Fibroblast of the aortic adventitia (primary cell): Measurements from ENCODE around the gene GHRHR. TPM values are rescaled to one million over a fixed set of nuclear protein-coding genes. Genes with fewer than 3 reads are reported as not detected.

Source experiments
- DNase-seq: peaks from one replicate; pipeline ENCODE4 v3.0.0-alpha.2; 2010; ENCODE audit warnings: low read depth
- H3K4me3 ChIP-seq: 2 replicates; pipeline ENCODE4 v1.5.1; 2011; ENCODE audit warnings: low read depth, mild to moderate bottlenecking, control low read depth, low read length, moderate library complexity
- total RNA-seq: library from RNA; depleted of rRNA; stranded (reverse); fragments of >200 nt; gene quantifications from 2 replicates; pipeline ENCODE4 v1.2.3, GENCODE V29; 2012; ENCODE audit warnings: low replicate concordance
- TF ChIP-seq, protein P1 (sequence below): IDR thresholded peaks from 2 replicates; pipeline ENCODE4 v1.5.1; 2011; ENCODE audit warnings: mild to moderate bottlenecking, low read length, control low read depth, inconsistent platforms; ENCODE audit not compliant: insufficient read depth

Gene GHRHR
- total RNA-seq, 1 donor = not detected

DNA sequence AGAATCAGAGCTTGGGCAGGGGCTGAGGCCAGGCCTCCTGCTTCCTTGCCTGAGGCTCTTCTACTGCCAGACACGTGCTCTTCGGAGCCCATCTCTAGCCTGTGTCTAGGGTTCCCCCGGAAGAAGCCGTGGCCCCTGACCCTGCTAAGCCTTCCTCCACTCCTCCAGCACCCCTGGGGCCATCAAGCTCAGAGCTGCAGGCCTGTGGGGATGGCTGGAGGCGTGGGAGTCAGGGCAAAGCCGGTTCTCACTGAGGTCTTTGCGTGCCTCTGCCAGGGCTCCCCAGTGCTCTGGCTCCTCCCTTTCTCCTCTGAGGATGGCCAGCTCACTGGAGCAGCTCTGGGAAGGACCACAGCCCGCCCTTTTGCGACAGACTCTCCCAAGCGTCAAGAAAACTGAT is 34.4 kb downstream of the GHRHR start:
- H3K4me3 ChIP-seq = no peak overlapping the region
- no peak for DNase-seq
- TF ChIP-seq, protein P1, sequence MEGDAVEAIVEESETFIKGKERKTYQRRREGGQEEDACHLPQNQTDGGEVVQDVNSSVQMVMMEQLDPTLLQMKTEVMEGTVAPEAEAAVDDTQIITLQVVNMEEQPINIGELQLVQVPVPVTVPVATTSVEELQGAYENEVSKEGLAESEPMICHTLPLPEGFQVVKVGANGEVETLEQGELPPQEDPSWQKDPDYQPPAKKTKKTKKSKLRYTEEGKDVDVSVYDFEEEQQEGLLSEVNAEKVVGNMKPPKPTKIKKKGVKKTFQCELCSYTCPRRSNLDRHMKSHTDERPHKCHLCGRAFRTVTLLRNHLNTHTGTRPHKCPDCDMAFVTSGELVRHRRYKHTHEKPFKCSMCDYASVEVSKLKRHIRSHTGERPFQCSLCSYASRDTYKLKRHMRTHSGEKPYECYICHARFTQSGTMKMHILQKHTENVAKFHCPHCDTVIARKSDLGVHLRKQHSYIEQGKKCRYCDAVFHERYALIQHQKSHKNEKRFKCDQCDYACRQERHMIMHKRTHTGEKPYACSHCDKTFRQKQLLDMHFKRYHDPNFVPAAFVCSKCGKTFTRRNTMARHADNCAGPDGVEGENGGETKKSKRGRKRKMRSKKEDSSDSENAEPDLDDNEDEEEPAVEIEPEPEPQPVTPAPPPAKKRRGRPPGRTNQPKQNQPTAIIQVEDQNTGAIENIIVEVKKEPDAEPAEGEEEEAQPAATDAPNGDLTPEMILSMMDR = no peak

DNA sequence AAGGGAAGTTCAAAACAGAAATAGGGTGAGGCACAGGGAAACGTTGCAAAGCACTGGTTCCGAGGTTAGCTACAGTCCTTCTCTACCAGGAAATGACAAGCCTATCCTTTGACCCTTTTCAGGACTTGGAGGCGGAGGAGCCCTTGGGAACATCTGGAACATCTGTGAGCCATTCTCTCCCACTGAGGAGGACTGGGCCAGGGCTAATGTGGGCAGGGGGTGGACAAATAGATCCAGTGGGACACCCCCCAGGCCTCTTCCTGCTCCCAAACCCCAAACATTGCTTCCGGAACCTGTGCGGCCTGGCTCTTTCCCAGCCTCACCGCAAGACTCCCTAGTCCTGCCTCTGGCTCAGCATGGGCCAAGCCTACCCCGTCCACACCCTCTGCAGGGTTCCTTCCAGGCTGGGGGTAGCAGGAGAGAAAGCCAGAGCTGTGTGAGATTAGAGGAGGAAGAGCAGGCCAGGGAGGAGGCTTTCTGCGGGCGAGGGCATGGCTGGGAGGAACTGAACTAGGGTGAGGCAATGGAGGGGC is 36.5 kb downstream of the GHRHR start:
- TF ChIP-seq, protein P1 = no peak
- DNase-seq = no peak
- no peak overlapping the region for H3K4me3 ChIP-seq

DNA sequence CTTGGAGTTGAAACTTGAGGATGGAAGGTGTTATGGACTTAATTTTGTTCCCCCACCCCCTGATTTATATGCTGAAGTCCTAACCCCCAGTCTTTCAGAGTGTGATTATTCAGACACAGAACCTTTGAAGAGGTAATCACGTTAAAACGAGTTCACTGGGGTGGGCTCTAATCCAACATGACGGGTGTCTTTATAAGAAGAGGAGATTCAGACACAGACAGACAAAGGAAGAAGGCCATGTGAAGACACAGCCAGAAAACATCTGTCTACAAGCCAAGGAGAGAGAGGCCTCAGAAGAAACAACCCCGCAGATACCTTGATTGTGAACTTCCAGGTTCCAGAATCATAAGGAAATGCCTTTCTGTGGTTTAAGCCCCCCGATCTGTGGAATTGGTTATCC is 37.0 kb downstream of the GHRHR start:
- TF ChIP-seq, protein P1 = no peak
- no peak for DNase-seq
- no peak overlapping the region for H3K4me3 ChIP-seq

DNA sequence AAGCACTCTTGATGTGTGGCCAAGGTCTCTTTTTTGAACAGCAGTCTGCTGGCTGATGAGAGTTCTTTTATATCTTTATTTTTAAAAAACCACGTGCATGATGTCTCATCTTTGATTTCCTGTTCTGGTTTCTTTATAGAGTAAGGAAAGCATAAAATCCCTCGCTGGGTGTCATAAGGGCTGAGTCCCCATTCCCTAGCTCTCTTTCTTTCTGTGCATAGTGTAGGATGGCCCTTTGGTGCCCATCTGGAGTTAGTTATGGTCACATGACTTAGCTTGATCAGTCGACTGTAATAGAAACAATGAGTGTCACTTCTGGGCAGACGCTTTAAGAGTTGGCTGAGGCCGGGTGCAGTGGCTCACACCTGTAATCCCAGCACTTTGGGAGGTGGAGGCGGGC is 38.5 kb downstream of the GHRHR start:
- peak; percentile 33 for DNase-seq
- TF ChIP-seq, protein P1 = no peak
- no peak overlapping the region for H3K4me3 ChIP-seq

DNA sequence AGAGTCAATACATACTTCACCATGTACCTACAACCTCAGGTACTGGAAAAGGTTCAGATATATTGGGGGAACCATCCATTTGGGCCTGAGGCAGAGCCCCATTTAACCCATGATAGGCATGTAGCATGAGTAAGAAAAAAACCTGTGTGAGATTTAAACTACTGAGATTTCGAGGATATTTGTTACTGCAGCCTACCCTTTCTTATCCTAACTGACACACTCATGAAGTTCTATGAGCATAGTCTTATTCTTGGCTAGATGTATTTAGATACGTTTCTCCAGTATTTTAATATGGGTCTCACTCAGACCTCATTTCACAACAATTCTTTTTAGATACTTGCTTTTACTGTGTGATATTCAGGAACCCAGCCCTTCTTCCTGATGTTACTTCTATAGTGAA is 39.3 kb downstream of the GHRHR start:
- no peak overlapping the region for H3K4me3 ChIP-seq
- no peak for DNase-seq
- TF ChIP-seq, protein P1 = no peak

DNA sequence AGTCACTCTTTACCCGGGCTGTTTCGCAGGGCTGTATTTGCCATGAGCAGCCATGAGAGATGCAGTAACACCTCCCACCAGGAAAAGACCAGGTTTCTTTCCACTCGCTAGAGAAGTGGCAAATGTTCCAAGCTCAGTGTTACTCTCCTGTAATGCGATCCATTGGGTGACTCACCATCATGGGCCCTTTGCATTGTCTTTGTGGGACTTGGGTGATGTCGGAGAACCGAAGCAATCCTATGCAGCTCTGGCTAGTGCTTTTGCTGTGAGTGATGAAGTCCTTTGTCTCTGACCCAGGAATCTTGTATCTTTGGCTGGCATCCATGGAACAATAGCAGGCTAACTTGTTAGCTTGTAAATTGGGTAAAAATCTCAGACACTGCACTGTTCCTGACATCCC is 40.0 kb downstream of the GHRHR start:
- DNase-seq = peak; percentile 27
- TF ChIP-seq, protein P1 = no peak
- H3K4me3 ChIP-seq = no peak overlapping the region

DNA sequence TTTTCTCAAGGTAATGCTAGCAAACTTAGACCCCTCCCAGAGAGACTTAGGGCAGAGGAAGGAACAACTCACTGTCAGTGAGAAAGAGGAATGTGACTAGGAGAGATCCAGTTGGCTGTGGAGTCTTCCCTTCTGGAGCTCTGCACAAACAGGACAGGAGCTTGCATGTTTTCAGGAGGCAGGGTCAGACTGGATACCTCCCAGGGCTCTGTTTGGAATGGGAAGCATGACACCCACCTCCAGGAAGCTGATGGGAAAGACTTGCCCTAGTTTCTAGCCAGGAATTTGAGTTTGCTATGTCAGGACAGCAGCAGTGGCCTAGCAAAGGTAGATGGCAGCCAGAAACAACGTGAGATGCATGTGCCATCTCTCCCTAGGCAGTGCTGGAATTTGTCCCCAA is 40.6 kb downstream of the GHRHR start:
- no peak overlapping the region for H3K4me3 ChIP-seq
- DNase-seq = no peak
- TF ChIP-seq, protein P1 = no peak
